CD4-positive, alpha-beta T cell treated with Interleukin-2 at 100 ng/mL for 4 hours (primary cell): ENCODE measurements around the gene SKIC8.
A peak's percentile ranks its signal among the peaks of the same experiment; 100 is the strongest.

Experiments used
- DNase-seq: peaks from one replicate; pipeline ENCODE4 v3.0.0-alpha.2; 2020; ENCODE audit warnings: low spot score

Gene SKIC8

DNA sequence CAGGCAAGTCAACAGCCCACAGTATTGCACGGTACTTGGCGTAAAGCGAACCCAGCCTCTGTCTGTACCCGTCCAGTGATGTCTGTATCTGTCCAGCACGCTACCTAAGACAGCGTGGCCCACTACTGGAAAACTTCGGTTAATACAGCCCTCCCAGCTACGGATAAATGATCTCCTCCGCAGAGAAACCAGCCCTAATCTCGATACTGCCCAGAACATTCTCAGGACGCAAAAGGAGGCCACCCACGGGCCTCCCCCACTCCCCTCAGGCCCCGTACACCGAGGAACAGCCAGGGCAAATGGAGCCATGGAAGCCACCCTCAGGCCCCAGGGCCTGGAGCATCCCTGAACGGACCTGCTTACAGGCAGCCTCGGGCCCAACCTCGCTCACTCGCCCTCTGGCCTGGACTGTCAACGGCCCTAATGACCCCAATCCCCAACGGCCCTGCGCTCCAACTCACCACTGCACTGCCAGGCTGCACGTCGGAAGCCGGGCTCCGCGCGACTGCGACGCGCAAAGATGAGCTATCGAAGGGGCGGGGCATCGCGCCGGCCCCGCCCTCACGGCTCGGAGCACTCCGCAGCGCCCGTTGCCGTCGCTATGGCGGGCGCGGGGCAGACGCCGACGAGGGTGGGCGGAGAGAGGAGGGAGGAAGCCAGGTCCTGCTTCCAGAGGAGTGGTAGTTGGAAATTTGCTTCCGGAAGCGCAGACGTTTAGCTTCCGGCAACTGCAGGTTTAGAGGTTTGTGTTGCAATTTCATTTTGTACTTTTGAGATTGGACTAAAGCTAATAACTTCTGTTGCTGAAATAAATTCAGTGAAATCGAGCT lies at the start of gene SKIC8:
Gene SKIC8, minus strand, starts transcription at position 509 of the 830 bp plus-strand sequence. CDS start 3,923 bp downstream, outside the sequence.
- peak; percentile 91 for DNase-seq

- no peak for DNase-seq
These were observed 48.5 kb upstream of the SKIC8 start for GRCh38 chr15:78347586-78348543.

DNA sequence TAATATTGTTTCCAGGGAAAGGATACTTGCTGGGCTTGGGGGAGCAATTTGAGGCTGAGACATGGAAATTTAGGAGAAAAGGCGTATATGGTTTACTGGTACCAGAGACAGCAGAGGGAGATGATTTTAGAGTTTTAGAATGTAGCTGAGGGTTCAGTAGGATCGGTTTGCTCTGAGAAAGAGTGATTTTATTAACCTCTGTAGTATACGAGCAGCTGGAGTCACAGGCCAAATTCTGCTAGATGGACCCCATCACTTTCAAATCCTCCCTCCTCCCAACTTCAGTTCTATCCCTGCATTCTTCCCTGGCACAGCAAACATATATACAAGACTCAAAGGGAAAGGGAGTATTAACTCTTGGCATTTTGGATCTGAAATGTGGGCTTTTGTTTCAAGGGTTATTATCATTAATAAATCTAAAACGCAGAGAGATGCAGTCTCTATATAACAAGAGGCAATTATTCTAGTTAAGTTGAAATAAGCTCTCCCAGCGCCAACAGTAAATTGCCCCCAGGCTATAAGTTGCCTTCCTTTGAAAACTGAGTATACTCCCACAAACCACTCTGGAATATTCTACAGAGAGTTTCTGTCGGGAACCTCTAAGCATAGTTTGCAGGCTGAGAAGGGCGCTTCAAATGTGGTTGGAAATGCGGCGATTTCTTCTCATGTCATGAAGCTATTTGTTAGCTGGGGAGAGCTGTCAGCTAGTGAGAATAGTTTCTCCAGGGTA lies 46.2 kb upstream of the SKIC8 start:
- no peak for DNase-seq

GRCh38 chr15:78343276-78344060 lies 44.1 kb upstream of the SKIC8 start:
- no peak for DNase-seq

GRCh38 chr15:78342021-78342420 lies 42.6 kb upstream of the SKIC8 start:
- DNase-seq, result no peak

GRCh38 chr15:78341057-78341987 lies 41.9 kb upstream of the SKIC8 start:
- DNase-seq, result no peak

- no peak for DNase-seq
These were observed 41.0 kb upstream of the SKIC8 start, which contains the start of gene CRABP1 for GRCh38 chr15:78340231-78341056. CRABP1 (plus strand) TSS chr15:78340353; CDS start chr15:78340429, 76 bp downstream.

DNA sequence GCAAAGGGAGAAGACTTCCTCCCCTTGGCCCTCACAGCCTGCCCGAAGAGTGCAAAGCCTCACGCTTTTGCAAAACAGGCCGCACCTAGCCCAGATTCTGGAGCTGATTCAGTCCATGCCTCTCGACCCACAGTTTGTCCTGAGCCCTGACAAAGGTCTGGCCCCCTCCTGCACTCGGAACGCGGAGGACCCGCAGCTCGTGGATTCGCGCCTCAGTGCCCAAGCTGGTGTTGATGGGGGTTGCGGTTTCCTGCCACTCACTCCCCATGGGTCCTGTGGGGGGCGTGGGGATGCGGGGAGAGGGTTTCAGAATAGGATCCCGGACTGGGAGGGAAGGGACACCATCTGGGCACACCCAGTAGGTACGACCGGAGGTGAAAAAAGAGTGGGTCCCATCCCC lies 40.1 kb upstream of the SKIC8 start:
- no peak for DNase-seq

DNA sequence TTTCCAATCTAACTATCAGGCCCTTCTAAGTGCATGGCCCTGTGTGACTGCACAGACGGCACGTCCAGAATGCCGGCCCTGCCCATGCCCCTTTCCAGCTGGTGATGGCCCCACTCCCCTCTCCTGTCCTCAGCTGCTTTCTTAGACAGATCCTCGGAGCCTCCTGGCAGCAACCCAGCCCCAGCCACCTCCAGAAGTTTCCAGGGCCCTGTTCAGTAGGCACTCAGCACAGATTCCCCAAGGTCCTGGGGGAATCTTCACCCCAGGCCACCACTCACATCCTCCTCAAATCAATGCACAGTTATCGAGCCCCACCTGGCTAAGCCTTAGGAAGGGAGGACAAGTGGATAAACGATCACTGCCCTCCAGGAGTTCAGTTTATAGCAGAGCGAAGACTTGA lies 39.4 kb upstream of the SKIC8 start:
- no peak for DNase-seq

DNA sequence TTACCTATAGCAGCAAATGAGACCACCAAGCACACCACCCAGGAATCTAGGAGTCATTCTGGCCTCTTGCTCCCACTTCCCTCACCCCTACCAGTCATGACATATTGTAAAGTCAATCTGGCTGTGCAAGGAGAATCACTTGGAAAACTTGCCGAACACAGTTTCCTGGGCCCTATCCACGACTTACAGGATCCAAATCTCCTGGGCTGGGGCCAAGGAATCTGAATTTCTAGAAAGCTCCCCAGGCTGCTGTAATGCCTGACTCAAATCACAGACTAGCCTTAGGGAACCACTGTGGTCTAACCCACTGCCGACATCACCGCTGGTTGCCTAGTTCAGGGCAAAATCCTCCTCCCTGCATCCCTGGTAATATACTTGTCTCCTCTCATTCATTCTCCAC lies 36.6 kb upstream of the SKIC8 start:
- no peak for DNase-seq

DNA sequence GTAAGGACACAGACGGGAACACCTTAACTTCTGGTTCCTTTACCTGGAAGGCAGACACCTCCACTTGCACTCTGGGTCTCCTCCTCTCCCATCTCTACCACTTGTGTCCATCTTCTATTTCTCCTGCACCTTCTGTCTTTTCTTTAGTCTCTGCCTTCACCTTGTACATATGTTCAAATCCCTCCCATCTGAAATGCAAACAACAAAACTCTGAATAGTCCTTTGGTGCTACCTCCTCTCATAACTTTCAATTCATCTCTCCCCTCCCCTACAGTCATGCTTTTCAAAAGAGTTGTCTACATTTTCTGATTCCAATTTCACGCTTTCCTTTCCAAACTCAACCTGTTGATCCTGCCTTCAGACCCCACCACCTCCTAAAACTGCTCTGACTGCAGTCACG lies 35.4 kb upstream of the SKIC8 start:
- no peak for DNase-seq

- no peak for DNase-seq
These were observed 30.2 kb upstream of the SKIC8 start for GRCh38 chr15:78329625-78330024.

GRCh38 chr15:78327466-78327865 lies 28.1 kb upstream of the SKIC8 start:
- no peak for DNase-seq

DNA sequence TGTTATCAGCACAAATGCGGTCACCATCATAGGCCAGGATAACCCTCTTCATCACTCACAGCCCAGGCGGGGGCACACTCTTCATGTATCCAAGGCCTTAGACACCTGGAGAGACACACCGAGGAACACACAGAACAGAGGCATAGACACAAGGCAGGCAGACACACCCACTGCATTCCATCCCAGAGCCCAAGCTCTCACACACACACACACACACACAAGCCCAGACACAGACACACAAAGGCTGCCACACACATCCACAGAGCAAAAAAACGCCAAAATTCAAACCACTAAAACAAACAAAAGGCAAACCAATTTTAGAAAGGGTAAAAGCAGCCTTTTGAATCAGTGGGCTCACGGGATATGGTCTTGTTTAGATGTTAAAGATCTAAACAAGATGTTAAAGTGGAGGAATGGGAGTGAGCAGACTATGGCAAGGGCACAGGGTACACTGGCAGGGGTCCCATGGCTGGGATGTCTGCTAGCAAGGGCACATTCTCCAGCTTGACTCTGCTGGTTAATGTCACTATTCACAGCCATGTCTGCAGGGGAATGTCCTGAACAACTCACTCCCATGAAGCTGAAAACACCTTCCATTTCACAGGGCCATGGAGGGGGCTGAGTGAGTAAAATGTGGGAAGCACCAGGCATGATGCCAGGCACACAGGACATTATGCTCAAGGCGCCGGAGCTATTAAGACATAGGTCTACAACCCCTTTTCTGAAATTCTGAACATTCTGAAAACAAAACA lies 25.9 kb upstream of the SKIC8 start:
- no peak for DNase-seq

- no peak for DNase-seq
These were observed 24.7 kb upstream of the SKIC8 start for GRCh38 chr15:78324144-78324543.

DNA sequence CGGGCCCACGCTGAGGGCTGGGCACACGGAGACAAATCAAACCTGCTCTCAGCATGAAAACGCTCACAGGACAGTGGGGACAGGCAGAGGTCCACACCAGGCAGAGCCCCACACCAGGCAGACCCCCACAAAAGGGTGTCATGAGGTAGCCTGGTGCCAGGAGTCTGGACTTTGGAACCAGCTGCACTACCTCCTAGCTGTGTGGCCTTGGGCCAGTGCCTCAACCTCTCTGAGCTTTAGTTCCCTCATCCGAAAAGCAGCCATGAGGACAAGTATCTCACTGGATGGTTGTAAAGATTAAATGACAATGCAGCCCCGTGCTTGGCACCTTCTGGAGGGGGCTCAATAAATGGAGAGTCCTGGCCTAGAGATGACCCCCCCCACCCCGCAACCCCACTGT lies 24.3 kb upstream of the SKIC8 start:
- no peak for DNase-seq

DNA sequence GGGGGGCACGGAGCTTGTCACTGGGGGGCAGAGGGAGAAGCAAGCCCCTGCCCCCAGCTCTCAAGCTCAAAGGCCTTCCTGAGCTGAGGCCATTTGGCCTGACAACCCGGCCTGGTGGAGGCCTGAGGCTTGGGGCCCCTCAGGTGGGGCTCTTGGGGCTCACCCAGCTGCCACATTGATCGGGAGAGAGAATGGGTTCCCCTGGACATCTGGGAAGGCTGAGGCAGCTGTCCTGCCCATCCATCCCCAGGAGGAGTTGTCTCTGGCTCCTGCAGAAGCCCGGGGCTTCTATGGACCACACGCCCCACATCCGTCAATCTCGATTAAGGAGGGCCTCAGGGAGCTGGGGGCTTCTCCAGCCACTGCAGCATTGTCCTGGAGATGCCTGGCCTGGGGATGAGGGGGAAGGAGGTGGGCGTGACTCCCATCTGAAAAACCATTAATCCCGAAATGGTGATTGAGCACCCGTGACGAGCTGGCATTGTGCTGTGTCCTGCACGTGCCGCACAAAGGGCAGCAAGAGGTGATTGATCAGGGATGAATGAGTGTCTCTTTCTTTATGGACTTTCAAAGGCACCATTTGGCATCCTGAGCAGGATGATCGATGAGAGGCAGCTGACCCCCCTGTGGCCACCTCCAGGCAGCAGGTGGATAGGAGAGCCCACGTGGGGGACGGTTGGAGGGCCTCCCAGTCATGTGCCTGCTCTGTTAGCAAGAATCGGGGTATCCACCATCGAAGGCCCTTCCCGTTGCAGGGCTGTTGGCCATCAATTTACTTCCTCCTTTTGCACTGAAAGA lies 23.5 kb upstream of the SKIC8 start:
- no peak for DNase-seq

DNA sequence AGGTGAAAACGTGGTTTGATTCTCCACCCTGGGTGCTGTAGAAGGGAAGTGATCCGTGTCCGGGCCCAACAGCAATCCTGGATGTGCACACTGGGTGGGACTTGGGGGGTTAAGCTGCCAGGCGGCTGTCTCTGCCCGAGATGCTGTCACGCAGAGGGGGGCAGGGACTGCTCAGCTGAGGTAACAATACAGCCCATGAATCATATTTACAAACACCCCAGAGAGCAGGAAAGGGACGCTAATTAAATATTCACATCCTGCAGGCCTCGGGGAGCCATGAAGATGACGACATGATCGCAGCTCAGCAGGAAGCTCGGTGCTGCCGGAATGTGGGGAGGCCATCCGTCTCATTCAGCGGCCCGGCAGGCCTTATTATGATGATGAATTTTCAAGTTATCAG lies 22.8 kb upstream of the SKIC8 start:
- DNase-seq, result no peak
